Measurements from ENCODE around the gene ZNF175. TPM values are rescaled to one million over a fixed set of nuclear protein-coding genes. Genes with fewer than 3 reads are reported as not detected.

ZNF175 gene
- total and polyA plus RNA-seq, 9 of the 15 experiments (the other 6 are each of a cell fraction or from before 2014, with no cell fraction given) = 3.7 to 37.9 (median 14.0) TPM

DNA sequence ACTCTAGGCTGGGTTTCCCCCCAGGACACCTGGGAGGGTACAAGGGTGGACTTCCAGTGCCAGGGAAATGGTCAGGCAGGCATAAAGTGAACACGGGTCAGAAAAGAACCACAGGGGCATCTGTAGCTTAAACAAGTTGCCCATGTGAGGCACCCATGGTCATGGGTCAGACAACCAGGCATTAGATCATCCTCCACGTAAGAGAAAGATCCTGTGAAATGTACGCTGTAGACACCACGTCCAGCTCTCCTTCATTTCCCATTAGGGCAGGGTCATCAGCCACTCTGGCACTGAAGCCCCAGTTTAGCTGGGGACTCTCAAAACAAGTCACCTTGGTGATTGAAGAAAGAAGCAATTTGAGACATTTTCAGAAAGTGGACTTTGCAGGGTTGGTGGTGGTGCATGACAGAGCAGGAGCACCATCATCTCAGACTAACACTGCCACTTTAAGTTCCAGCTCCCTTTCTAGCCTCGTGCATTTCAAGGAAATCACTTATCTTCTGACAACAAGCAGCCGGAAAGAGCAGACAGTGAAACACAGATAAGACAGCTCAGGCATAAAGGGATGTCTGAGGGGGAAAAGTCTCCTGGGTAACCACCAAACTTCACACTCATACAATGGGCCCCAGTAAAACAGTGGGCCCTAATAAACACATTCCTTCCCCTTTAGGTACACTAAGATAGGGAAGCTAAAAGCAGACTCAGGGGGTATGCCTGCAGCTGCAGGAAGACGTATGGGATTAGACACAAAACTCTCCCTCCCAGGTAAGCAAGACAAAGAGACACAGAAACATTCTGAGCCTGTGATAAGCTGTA lies 23.5 kb upstream of the ZNF175 start (continued):
- TF ChIP-seq, protein P1, sequence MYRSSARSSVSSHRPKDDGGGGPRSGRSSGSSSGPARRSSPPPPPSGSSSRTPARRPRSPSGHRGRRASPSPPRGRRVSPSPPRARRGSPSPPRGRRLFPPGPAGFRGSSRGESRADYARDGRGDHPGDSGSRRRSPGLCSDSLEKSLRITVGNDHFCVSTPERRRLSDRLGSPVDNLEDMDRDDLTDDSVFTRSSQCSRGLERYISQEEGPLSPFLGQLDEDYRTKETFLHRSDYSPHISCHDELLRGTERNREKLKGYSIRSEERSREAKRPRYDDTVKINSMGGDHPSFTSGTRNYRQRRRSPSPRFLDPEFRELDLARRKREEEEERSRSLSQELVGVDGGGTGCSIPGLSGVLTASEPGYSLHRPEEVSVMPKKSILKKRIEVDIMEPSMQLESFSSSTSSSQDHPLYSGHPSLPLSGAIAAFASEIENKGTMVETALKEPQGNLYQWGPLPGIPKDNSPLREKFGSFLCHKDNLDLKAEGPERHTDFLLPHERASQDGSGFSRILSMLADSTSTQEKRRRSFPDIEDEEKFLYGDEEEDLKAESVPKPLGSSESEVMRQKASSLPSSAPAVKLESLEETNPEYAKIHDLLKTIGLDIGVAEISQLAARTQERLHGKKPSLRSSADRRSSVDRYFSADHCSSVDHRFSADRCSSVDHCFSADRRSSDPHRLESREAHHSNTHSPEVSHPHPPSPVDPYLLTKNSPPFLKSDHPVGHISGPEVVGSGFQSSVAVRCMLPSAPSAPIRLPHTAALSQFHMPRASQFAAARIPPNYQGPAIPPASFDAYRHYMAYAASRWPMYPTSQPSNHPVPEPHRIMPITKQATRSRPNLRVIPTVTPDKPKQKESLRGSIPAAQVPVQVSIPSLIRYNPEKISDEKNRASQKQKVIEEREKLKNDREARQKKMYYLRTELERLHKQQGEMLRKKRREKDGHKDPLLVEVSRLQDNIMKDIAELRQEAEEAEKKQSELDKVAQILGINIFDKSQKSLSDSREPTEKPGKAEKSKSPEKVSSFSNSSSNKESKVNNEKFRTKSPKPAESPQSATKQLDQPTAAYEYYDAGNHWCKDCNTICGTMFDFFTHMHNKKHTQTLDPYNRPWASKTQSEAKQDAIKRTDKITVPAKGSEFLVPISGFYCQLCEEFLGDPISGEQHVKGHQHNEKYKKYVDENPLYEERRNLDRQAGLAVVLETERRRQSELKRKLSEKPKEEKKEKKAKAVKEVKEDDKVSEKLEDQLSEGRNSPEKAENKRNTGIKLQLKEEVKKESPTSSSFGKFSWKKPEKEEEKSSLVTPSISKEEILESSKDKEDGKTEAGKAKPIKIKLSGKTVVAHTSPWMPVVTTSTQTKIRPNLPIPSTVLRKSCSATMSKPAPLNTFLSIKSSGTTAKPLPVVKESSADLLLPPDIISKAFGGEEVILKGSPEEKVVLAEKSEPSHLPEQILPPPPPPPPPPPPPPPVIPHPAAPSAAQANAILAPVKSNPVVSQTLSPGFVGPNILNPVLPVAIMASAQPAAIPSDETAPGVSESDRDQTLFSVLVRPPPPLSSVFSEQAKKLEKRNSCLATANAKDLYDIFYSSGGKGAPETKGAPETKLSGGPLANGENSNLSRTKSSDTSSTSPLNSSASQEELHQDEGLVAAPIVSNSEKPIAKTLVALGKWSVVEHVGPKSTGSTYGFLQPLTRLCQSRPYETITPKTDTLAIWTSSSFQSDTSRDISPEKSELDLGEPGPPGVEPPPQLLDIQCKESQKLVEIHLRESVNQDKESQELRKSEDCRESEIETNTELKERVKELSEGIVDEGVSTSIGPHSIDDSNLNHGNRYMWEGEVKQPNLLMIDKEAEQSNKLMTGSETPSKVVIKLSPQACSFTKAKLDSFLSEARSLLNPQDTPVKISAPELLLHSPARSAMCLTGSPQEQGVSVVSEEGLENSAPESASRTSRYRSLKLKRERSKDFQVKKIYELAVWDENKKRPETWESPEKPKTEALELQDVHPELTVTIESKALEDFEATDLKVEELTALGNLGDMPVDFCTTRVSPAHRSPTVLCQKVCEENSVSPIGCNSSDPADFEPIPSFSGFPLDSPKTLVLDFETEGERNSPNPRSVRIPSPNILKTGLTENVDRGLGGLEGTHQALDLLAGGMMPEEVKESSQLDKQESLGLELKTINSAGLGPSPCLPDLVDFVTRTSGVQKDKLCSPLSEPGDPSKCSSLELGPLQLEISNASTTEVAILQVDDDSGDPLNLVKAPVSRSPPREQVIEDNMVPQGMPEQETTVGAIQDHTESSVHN (IDR thresholded peaks at IDR 0.05; ENCODE audit: borderline replicate concordance in 1 of 2, low read depth in 1 of 2) = peak in 1 of 2 experiments; percentile 83; a peak in 2 of 4 replicates
- TF ChIP-seq TAF9B (IDR thresholded peaks at IDR 0.05; ENCODE audit: partially characterized antibody) (peak; percentile 76), PHB (CRISPR knock-in tag; IDR thresholded peaks at IDR 0.05) (no peak), MEF2A (IDR thresholded peaks at IDR 0.05; ENCODE audit: control insufficient read depth, low read depth, low read length) (peak; percentile 66; the same call in 1 of the 2 replicates), TAF15 (IDR thresholded peaks at IDR 0.05; ENCODE audit: low read depth, low read length) (no peak), ZNF324 (CRISPR knock-in tag; IDR thresholded peaks at IDR 0.05) (no peak), NCOA6 (IDR thresholded peaks at IDR 0.05) (peak; percentile 67; the same call in 1 of the 2 replicates), KAT2B (IDR thresholded peaks at IDR 0.05; ENCODE audit: low read depth, low read length) (no peak), ZZZ3 (IDR thresholded peaks at IDR 0.05) (no peak), MXI1 (IDR thresholded peaks at IDR 0.05; ENCODE audit: low read depth, low read length) (peak; percentile 76; the same call in 1 of the 2 replicates), FOXJ3 (CRISPR knock-in tag; IDR thresholded peaks at IDR 0.05) (no peak)
- TF ChIP-seq, protein P2, sequence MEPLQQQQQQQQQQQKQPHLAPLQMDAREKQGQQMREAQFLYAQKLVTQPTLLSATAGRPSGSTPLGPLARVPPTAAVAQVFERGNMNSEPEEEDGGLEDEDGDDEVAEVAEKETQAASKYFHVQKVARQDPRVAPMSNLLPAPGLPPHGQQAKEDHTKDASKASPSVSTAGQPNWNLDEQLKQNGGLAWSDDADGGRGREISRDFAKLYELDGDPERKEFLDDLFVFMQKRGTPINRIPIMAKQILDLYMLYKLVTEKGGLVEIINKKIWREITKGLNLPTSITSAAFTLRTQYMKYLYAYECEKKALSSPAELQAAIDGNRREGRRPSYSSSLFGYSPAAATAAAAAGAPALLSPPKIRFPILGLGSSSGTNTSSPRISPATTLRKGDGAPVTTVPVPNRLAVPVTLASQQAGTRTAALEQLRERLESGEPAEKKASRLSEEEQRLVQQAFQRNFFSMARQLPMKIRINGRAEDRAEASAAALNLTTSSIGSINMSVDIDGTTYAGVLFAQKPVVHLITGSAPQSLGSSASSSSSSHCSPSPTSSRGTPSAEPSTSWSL (CRISPR knock-in tag; IDR thresholded peaks at IDR 0.05; ENCODE audit: borderline replicate concordance) = no peak
- TF ChIP-seq, protein P3, sequence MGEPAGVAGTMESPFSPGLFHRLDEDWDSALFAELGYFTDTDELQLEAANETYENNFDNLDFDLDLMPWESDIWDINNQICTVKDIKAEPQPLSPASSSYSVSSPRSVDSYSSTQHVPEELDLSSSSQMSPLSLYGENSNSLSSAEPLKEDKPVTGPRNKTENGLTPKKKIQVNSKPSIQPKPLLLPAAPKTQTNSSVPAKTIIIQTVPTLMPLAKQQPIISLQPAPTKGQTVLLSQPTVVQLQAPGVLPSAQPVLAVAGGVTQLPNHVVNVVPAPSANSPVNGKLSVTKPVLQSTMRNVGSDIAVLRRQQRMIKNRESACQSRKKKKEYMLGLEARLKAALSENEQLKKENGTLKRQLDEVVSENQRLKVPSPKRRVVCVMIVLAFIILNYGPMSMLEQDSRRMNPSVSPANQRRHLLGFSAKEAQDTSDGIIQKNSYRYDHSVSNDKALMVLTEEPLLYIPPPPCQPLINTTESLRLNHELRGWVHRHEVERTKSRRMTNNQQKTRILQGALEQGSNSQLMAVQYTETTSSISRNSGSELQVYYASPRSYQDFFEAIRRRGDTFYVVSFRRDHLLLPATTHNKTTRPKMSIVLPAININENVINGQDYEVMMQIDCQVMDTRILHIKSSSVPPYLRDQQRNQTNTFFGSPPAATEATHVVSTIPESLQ (CRISPR knock-in tag; IDR thresholded peaks at IDR 0.05) = no peak
- TF ChIP-seq, protein P4, sequence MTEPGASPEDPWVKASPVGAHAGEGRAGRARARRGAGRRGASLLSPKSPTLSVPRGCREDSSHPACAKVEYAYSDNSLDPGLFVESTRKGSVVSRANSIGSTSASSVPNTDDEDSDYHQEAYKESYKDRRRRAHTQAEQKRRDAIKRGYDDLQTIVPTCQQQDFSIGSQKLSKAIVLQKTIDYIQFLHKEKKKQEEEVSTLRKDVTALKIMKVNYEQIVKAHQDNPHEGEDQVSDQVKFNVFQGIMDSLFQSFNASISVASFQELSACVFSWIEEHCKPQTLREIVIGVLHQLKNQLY (CRISPR knock-in tag; conservative IDR thresholded peaks at IDR 0.05) = no peak

All from K562 (cell line).